T-helper 1 cell (primary cell): ENCODE measurements around the gene NET1.
A peak's percentile ranks its signal among the peaks of the same experiment; 100 is the strongest.
"Not testable (repeated sequence)": the region's sequence is repeated elsewhere in the genome, so short reads cannot be mapped to it uniquely, and the experiment has no call there.

Experiments used
- DNase-seq, 5 donors: peaks; one replicate each; pipeline ENCODE4 v3.0.0-alpha.2; 2012 to 2020

NET1 gene

DNA sequence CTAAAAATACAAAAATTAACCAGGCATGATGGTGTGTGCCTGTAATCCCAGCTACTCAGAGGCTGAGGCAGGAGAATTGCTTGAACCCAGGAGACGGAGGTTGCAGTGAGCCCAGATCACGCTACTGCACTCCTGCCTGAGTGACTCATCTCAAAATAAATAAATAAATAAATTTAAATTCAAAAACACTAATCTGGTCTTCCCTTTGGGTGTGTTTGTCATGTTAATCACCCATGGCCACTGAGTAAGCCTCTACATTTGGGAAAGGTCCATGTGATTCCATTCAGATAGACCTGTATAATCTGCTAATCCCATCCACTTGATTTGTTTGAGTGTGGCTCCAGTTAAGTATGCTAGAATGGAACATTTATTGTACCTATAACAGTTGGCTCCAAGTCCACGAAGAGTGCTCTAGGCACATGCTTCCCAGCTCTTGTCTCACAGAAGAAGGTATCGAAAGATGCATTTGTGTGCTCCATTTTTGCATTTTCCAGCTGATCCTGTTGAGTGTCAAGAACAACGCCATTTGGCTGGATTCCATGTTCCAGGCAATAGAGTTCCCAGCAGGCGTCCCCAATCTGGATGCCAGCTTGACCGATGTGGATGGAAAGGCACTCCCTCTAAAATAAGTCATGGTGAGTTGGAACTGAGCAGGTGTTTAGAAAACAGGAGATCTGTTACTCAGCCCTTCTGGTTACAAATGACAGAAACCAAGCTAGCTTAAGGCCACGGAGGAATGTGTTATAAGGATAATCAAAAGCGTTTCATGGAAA lies 11.7 kb upstream of the NET1 start:
- no peak for DNase-seq

- DNase-seq, result no peak
Observed at GRCh38 chr10:5402798-5403197, 9.6 kb upstream of the NET1 start.

DNA sequence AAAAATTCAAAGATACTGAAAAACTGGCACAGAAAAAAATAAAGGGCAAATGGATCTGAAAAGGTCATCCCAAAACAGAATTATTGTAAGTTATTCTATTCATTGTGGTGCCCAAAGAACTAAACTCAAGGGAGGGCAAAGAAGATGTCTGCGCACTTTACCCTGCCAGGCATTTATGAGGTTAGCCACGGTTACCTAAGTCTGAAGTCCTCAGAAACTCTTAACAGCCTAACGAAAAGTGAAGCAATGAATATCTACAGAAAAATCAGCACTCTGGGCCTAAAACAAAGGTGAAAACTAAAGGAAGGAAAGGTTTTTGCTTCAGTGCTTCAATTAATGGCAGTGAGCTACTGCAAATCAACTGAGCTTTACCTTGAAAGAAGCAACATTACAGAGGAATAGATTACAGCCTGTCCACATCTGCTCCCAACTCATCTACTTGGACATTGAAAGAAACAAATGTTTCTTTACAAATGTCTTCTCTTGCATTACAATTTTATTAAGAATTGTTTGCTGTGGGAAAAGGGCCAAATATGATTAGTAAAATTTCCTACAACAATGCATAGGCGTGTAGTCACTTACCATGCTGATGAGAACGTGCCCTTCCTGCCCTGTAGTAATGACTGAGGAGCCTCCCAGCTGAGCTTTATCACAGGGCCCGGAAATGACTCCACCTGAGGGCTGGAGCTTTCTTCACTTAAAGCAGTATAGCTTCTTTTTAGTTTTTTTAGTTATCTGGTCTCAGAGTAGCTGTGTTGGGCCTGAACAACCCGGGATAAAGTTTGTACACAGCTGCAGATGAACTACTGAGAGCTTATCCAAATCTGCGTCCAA lies 7.9 kb upstream of the NET1 start, which contains the start of gene TUBAL3:
Gene TUBAL3 (minus strand): TSS at position 621 of the 834 bp plus-strand sequence. CDS start 36 bp downstream, at position 585.
- no peak for DNase-seq

- no peak for DNase-seq
Observed at GRCh38 chr10:5406918-5407317, 5.4 kb upstream of the NET1 start.

- DNase-seq, result not testable (repeated sequence)
Observed at GRCh38 chr10:5410787-5411186, 1.6 kb upstream of the NET1 start.

DNA sequence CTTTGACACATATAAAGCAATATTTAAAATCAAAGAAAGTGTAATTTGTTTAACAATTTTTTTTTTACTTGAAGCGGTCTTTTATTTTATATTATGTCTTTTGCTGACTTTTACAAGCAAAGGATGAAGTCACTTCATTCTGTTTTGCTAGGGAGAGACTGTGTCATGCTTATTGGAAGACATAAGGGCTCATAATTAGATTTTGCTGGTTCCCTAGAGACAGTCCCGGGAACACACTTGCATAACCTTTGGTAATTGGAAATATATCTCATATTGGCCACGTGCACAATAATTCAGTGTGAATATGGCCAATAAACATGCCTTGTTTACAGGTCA lies 448 bp upstream of the NET1 start:
- DNase-seq, result no peak

GRCh38 chr10:5413012-5413938 lies 918 bp downstream of the NET1 start:
- no peak for DNase-seq

- DNase-seq, result no peak
Observed at GRCh38 chr10:5416981-5417380, 4.6 kb downstream of the NET1 start.

DNA sequence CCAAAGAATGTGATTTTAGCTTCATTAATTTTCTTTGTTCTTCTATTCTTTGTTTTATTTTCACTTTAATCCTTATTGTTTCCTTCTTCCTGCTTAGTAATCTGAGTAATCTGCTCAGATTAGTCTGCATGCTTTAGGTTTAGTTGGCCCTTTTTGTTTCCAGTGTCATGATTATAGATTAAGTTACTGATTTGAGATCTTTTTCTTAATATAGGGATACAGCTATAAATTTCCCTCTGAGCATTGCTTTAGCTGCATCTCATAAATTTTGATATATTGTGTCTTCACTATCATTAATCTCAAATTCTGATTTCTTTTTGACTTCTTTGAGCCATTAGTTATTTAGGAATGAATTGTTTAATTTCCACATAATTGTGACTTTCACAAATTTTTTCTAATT lies 6.2 kb downstream of the NET1 start:
- DNase-seq, result no peak

DNA sequence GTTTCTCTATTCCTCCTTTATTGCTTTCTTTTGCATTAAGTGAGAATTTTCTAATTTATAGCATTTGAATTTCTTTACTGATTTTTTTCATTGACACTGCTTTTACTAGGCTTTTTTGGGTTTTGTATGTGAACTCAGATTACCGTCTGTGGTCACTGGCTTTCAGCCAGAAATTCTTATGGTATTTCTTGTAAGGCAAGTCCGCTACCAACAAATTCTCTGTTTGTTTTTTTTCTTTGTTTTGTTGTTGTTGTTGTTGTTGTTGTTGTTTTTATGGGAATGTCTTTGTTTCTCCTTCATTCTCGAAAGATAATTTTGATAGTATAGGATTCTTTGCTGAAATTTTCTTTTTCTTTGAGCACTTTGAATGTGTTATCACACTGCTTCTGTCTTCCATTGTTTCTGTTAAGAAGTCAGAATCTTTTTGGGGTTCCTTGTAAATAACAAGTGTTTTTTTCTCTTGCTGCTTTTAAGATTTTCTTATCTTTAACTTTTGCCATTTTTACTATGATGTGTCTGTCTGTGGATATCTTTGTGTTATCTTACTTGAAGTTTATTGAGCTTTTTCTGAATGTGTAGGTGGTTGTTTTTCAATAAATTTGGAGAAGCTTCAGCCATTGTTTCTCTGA lies 7.2 kb downstream of the NET1 start:
- no peak for DNase-seq

DNA sequence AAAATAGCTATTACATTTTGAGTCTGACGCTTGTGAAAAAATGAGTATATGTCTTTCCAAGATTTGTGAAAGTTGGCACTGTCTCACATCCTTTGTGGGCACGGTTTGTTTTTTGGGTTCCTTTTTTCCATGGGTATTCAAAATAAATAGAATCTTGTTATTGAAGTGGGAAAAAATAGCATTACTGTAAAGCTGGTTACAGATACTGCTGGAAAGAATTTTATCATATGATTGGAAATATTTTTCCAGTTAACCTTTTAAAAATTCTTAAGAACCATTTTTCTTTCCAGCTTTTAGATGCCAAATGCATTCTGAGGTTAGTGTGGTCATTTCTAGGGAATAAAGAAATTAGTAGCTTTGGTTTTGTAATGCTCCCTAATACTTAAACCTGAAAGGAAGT lies 11.4 kb downstream of the NET1 start:
- DNase-seq, result no peak

DNA sequence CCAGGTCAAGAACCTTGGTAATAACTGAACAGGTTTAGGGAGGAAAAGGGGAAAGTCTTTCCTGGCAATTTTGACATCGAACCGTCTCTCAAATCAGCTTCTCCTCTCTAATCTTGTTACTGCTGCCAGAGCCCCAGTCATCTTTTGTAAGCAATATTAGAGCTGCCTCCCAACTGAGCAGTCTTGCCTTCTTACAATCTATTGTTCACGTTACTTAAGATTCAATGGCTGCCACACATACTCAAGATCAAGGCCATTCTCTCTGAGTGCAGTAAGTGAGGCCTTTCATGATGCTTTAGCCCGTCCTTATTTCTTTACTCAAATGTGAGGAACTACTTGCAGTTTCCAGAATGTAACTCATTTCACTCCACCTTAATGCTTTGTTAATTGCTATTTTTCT lies 12.4 kb downstream of the NET1 start:
- DNase-seq, result no peak

DNA sequence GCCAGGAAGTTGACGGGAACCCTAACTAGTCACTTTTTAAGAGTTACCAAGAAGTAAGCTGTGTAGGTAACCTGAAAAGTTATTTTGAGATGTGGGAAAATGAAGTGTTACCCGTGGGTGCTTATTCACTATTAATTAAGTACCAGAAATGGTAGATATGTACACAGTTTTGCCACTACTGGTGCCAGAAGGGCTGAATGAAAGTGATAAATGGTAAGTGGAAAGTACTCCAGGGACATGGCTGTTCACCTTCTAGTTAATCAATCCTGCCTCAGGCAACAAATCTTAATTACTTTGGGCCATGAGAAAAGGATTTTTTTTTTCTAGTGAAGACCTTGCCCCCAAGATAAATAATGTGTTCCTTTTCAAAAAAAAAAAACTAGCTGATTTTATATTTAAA lies 15.8 kb downstream of the NET1 start:
- no peak for DNase-seq

DNA sequence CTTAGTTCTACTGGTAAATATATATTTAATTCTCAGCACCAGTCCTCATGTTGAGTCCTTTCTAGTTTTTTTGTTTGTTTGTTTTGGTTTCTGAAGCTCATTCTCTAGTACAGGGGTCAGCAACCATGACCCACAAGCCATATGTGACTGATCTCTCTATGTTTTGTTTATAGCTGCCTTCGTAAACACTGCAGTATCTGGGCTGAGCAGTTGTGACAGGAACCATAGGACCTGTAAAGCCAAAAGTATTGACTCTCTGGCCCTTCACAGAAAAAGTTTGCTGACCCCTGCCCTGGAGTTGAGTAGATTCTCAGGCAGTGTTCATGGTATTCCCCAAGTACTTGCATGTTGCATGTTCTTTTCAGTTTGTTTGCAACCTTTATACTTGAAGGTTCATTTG lies 20.8 kb downstream of the NET1 start:
- DNase-seq, result no peak

- DNase-seq, result peak in 1 of 5 donors; percentile 41
Observed at GRCh38 chr10:5434017-5434753, 21.8 kb downstream of the NET1 start.

DNA sequence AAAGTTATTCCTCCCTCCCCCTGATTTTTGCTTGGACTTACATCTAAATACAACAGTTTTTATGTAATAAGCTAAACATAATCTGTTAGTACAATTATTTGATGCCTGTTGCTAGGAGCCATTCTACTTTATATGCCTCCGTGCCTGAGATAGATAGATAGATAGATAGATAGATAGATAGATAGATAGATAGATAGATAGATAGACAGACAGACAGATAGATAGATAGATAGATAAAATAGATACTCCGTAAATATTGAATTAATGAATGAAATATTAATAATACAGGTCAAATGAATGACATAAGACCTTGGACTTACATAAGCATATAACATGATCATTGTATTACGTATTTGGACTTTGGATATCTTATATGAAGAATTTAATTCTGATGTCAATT lies 23.0 kb downstream of the NET1 start:
- no peak for DNase-seq

DNA sequence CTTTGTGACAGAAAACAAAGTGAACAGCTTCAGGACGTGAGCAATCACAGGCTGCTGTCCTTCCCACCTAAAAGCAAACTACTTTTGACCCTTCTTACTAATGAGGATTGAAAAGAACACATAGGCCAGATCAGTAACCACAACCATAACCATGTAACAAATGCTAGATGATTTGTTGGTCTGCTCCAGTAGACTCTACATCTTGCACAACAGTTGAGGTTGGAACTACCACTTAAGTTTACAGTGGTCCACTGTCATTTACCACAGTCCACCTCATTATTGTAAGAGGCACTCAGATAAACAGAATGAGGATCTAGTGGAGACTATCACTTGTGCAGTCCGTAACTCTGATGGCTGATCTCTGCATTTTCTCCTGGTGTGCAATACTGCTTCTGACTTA lies 27.8 kb downstream of the NET1 start:
- DNase-seq, result no peak

GRCh38 chr10:5441106-5441505 lies 28.7 kb downstream of the NET1 start:
- DNase-seq, result no peak

- DNase-seq, result peak in 2 of 5 donors; percentile 25 to 56
Observed at GRCh38 chr10:5442065-5442989, 30.0 kb downstream of the NET1 start.

GRCh38 chr10:5442990-5443370 lies 30.6 kb downstream of the NET1 start:
- DNase-seq, result no peak

DNA sequence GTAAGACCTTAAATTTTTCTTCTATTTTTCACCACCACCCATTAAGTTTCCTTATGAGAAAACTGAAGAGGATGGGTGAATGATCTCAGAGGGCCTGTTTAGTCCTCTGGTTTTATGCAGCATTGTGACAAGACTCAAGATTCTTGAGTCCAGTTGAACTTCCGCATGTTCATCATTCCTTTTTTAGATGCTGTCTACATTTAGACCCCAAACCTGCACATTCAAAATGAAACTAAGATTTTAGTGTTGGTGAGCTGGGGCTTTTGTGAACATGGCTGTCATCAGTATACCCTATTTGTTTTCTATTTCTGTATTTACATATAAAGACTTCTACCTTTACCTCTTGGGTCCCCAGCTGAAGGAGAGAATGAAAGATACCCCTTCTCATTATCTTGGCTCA lies 31.1 kb downstream of the NET1 start:
- peak in 1 of 5 donors; percentile 76 for DNase-seq
